NAMALWA (cell line): ENCODE measurements around the gene OSBP2.

ENCODE experiments used
- DNase-seq: peaks from one replicate; pipeline ENCODE4 v3.0.0-alpha.2; 2015; ENCODE audit warnings: low spot score

Gene OSBP2

GRCh38 chr22:30809086-30809485 lies 114.4 kb downstream of the OSBP2 start:
- no peak for DNase-seq

GRCh38 chr22:30810105-30810504 lies 115.4 kb downstream of the OSBP2 start:
- no peak for DNase-seq

GRCh38 chr22:30813936-30814335 lies 119.3 kb downstream of the OSBP2 start:
- DNase-seq, result no peak

GRCh38 chr22:30816413-30816812 lies 121.7 kb downstream of the OSBP2 start:
- no peak for DNase-seq

- DNase-seq, result no peak
These were observed 126.7 kb downstream of the OSBP2 start for GRCh38 chr22:30821381-30821780.

- DNase-seq, result no peak
These were observed 127.2 kb downstream of the OSBP2 start for GRCh38 chr22:30821863-30822215.

GRCh38 chr22:30822216-30823014 lies 127.7 kb downstream of the OSBP2 start:
- DNase-seq, result no peak

GRCh38 chr22:30823015-30823370 lies 128.3 kb downstream of the OSBP2 start:
- DNase-seq, result no peak

- no peak for DNase-seq
These were observed 129.4 kb downstream of the OSBP2 start for GRCh38 chr22:30824096-30824495.

GRCh38 chr22:30824711-30825110 lies 130.0 kb downstream of the OSBP2 start:
- DNase-seq, result no peak

GRCh38 chr22:30825711-30826505 lies 131.2 kb downstream of the OSBP2 start:
- DNase-seq, result no peak

GRCh38 chr22:30826670-30827355 lies 132.1 kb downstream of the OSBP2 start:
- DNase-seq, result no peak

GRCh38 chr22:30827646-30828045 lies 133.0 kb downstream of the OSBP2 start:
- no peak for DNase-seq

- DNase-seq, result no peak
These were observed 133.8 kb downstream of the OSBP2 start for GRCh38 chr22:30828187-30829155.

- no peak for DNase-seq
These were observed 135.4 kb downstream of the OSBP2 start for GRCh38 chr22:30829901-30830550.

GRCh38 chr22:30830907-30831306 lies 136.2 kb downstream of the OSBP2 start:
- DNase-seq, result no peak

- DNase-seq, result no peak
These were observed 137.8 kb downstream of the OSBP2 start for GRCh38 chr22:30832407-30832987.

- no peak for DNase-seq
These were observed 138.6 kb downstream of the OSBP2 start for GRCh38 chr22:30833322-30833721.

- DNase-seq, result no peak
These were observed 142.9 kb downstream of the OSBP2 start for GRCh38 chr22:30837531-30837930.

GRCh38 chr22:30838111-30838510 lies 143.4 kb downstream of the OSBP2 start:
- DNase-seq, result no peak

GRCh38 chr22:30841273-30841672 lies 146.6 kb downstream of the OSBP2 start:
- no peak for DNase-seq
